ENCODE measurements around the gene HTT-AS. TPM values are rescaled to one million over a fixed set of nuclear protein-coding genes. Genes with fewer than 3 reads are reported as not detected.

The HTT-AS gene
- total RNA-seq, 2 donors from 2014 or later, result not detected

GRCh38 chr4:3107271-3107670 lies 32.9 kb upstream of the HTT-AS start:
- Mint-ChIP-seq H3K36me3 (ENCODE audit: low read depth) (peaks cover 75% of the 10 kb centered on the region), H3K27ac (peak overlapping the region; percentile 64), H3K27me3 (ENCODE audit: insufficient read depth) (no peaks in the 10 kb centered on the region), H3K9me3 (peaks cover under 1% of the 10 kb centered on the region), H3K4me1 (peaks cover 5% of the 10 kb centered on the region), H3K4me3 (no peak overlapping the region)
- no peak for DNase-seq
- no peak overlapping the region for H3K4me3 ChIP-seq (ENCODE audit: low read length)
- H3K4me1 ChIP-seq (ENCODE audit: control insufficient read depth, insufficient read depth, low read length), result no peaks in the 10 kb centered on the region
- 96 to 97% methylated on average over 4 to 5 of the region's 5 CpGs for WGBS, 2 experiments (ENCODE audit: insufficient coverage in 1 of 2, insufficient read length in 1 of 2)
- H3K36me3 ChIP-seq (ENCODE audit: control insufficient read depth, insufficient read depth, low read length), result peaks cover 87% of the 10 kb centered on the region
- no peak for TF ChIP-seq CTCF (conservative IDR thresholded peaks at IDR 0.05)
- no peak overlapping the region for H3K9ac ChIP-seq (ENCODE audit: extremely low read depth, low read length, poor library complexity, severe bottlenecking)
- no peak overlapping the region for H3K27ac ChIP-seq (ENCODE audit: low read depth, low read length)
- H3K27me3 ChIP-seq (ENCODE audit: control insufficient read depth, insufficient read depth, low read length, poor library complexity, severe bottlenecking), result no peaks in the 10 kb centered on the region
- H3K9me3 ChIP-seq (ENCODE audit: control insufficient read depth, low read length), result peaks cover 14% of the 10 kb centered on the region

- Mint-ChIP-seq H3K36me3 (ENCODE audit: low read depth) (peaks cover 73% of the 10 kb centered on the region), H3K27me3 (ENCODE audit: insufficient read depth) (no peaks in the 10 kb centered on the region), H3K27ac (peak overlapping the region; percentile 72), H3K9me3 (no peaks in the 10 kb centered on the region), H3K4me1 (peaks cover 2% of the 10 kb centered on the region), H3K4me3 (no peak overlapping the region)
- Histone ChIP-seq H3K4me3 (ENCODE audit: low read length) (no peak overlapping the region), H3K27me3 (ENCODE audit: control insufficient read depth, insufficient read depth, low read length, poor library complexity, severe bottlenecking) (no peaks in the 10 kb centered on the region), H3K9me3 (ENCODE audit: control insufficient read depth, low read length) (peaks cover 7% of the 10 kb centered on the region), H3K36me3 (ENCODE audit: control insufficient read depth, insufficient read depth, low read length) (peaks cover 87% of the 10 kb centered on the region), H3K9ac (ENCODE audit: extremely low read depth, low read length, poor library complexity, severe bottlenecking) (no peak overlapping the region), H3K27ac (ENCODE audit: low read depth, low read length) (no peak overlapping the region), H3K4me1 (ENCODE audit: control insufficient read depth, insufficient read depth, low read length) (no peaks in the 10 kb centered on the region)
- peak; percentile 99 for TF ChIP-seq CTCF (conservative IDR thresholded peaks at IDR 0.05)
- peak; percentile 97 for DNase-seq
- 10 to 21% methylated on average over 3 to 7 of the region's 7 CpGs for WGBS, 2 experiments (ENCODE audit: insufficient coverage in 1 of 2, insufficient read length in 1 of 2)
Observed at GRCh38 chr4:3106339-3107186, 32.2 kb upstream of the HTT-AS start.

- H3K4me3 Mint-ChIP-seq, result no peak overlapping the region
- Histone ChIP-seq H3K9ac (ENCODE audit: extremely low read depth, low read length, poor library complexity, severe bottlenecking) (no peak overlapping the region), H3K4me3 (ENCODE audit: low read length) (no peak overlapping the region), H3K27me3 (ENCODE audit: control insufficient read depth, insufficient read depth, low read length, poor library complexity, severe bottlenecking) (no peaks in the 10 kb centered on the region), H3K27ac (ENCODE audit: low read depth, low read length) (no peak overlapping the region), H3K36me3 (ENCODE audit: control insufficient read depth, insufficient read depth, low read length) (peaks cover 71% of the 10 kb centered on the region), H3K9me3 (ENCODE audit: control insufficient read depth, low read length) (peaks cover 11% of the 10 kb centered on the region), H3K4me1 (ENCODE audit: control insufficient read depth, insufficient read depth, low read length) (peaks cover 2% of the 10 kb centered on the region)
- DNase-seq, result no peak
- 96 to 100% methylated on average over 1 to 2 of the region's 2 CpGs for WGBS, 2 experiments (ENCODE audit: insufficient coverage in 1 of 2, insufficient read length in 1 of 2)
- H3K27me3 Mint-ChIP-seq (ENCODE audit: insufficient read depth), result no peaks in the 10 kb centered on the region
- peaks cover 6% of the 10 kb centered on the region for H3K4me1 Mint-ChIP-seq
- H3K27ac Mint-ChIP-seq, result no peak overlapping the region
- H3K36me3 Mint-ChIP-seq (ENCODE audit: low read depth), result peaks cover 64% of the 10 kb centered on the region
- no peak for TF ChIP-seq CTCF (conservative IDR thresholded peaks at IDR 0.05)
- H3K9me3 Mint-ChIP-seq, result peaks cover 18% of the 10 kb centered on the region
Observed at GRCh38 chr4:3098346-3098745, 24.0 kb upstream of the HTT-AS start.

Measured in endodermal cell (in vitro differentiated cells).